IPS-NIHi11 (cell line): ENCODE measurements around the gene MIOX.
"Not testable (repeated sequence)": the region's sequence is repeated elsewhere in the genome, so short reads cannot be mapped to it uniquely, and the experiment has no call there.

ENCODE experiments used
- DNase-seq: peaks from one replicate; pipeline ENCODE4 v3.0.0; 2012; ENCODE audit warnings: mixed read lengths, low spot score

MIOX gene

DNA sequence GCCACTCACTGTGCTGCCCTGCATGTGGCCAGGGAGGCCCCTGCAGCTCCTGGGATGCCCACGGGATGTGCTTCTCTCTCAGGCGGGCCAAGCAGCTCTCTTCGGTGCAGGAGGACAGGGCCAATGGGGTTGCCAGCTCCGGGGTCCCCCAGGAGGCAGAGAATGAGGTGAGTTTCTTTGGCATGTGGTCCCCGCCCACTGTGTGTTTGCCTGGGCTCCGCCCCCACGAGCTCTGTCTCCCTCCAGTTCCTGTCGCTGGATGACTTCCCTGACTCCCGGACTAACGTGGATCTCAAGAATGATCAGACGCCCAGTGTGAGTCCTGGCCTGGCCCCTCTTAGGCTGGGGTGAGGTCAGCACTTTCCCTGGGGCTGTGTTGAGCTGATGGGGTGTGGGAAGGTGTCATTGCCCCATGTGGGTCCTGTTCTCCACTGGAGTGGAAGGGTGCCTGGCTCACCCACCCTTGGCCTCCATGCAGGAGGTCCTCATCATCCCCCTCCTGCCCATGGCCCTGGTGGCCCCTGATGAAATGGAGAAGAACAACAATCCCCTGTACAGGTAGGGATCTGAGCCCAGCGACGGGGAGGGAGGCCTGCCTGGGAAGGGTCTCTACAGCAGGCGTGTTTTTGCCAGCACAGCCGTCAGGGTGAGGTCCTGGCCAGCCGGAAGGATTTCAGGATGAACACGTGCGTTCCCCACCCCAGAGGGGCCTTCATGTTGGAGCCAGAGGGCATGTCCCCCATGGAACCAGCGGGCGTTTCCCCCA lies 31.0 kb downstream of the MIOX start:
- no peak for DNase-seq

DNA sequence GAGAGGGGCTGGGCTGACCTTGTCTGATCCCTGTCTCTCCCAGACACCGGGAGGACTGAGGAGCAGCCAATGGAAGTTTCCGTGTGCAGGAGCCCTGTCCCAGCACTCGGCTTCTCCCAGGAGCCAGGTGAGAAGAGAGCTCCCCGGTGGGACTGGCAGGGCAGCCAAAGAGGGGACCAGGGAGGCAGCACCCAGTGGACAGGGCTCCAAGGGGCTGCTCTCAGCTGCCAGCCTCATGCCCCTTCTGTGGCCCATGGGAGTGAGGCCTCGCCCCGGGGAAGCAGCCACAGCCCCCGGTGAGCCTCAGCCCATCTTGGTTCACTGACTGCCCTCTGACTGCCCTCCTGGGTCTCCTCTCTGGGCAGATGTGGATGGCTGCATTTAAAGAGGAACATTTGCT lies 31.9 kb downstream of the MIOX start:
- DNase-seq: no peak

DNA sequence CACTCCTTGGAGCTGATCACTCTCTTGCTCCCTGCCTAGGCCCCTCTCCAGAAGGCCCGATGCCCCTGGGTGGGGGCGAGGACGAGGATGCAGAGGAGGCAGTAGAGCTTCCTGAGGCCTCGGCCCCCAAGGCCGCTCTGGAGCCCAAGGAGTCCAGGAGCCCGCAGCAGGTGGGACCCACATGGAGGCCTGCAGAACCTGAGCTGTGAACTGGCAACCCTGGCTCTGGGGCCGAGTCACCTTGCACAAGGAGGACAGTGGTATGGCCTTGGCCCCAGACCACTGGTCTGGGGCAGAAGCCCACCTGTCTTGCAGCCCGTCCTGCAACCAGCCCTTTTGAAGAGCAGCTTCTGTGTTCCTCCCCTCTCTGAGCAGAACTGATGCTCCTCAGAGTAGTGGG lies 32.5 kb downstream of the MIOX start:
- no peak for DNase-seq

DNA sequence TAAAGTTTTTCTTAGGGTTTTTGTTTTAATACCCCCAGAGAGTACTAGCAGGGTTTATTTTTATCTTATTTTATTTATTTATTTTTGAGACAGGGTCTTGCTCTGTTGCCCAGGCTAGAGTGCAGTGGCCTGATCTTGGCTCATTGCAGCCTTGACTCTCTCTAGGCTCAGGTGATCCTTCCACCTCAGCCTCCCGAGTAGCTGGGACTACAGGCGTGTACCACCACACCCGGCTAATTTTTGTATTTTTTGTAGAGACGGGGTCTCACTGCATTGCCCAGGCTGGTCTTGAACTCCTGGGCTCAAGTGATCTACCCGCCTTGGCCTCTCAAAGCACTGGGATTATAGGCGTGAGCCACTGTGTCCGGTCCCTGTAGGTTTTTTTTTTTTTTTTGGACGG lies 33.5 kb downstream of the MIOX start:
- DNase-seq: not testable (repeated sequence)

DNA sequence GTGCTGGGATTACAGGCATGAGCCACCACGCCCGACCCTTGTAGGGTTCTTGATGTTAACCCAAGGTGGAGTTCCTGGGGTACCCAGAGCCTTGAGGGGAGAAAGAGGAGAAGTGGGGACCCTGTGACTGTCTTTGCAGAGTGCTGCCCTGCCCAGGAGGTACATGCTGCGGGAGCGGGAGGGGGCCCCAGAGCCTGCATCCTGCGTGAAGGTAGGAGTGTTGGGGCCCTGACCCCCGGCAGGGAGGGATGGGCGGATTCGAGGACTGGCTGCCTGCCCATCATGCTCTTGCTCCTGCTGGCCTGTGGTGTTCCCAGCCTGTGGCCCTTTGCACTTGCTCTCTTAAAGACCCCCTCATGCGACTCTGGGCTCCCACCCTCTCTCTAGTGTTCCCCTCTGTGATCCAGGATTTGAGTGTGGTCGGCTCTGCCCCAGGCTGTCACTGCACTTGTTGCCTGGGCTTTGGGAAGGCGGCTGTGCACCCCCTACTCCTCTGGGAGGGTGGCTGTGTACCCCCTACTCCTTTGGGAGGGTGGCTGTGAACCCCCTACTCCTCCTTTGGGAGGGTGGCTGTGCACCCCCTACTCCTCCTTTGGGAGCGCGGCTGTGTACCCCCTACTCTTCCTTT lies 34.3 kb downstream of the MIOX start:
- DNase-seq: no peak

DNA sequence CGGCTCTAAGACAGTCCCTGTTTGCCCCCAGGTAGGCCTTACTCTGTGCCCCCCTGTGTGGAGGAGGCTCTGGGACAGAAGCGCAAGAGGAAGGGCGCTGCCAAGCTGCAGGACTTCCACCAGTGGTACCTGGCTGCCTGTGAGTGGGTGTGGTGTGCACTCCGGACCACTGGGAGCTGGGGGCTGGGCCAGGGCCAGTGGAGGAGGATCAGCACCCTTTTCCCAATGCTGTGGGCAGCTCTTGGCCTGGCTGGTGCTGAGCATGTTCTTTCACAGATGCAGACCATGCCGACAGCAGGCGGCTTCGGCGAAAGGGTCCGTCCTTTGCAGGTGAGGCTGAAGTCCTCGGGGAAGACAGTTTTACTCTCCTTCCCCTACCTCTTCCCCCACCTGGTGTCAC lies 35.1 kb downstream of the MIOX start:
- no peak for DNase-seq

DNA sequence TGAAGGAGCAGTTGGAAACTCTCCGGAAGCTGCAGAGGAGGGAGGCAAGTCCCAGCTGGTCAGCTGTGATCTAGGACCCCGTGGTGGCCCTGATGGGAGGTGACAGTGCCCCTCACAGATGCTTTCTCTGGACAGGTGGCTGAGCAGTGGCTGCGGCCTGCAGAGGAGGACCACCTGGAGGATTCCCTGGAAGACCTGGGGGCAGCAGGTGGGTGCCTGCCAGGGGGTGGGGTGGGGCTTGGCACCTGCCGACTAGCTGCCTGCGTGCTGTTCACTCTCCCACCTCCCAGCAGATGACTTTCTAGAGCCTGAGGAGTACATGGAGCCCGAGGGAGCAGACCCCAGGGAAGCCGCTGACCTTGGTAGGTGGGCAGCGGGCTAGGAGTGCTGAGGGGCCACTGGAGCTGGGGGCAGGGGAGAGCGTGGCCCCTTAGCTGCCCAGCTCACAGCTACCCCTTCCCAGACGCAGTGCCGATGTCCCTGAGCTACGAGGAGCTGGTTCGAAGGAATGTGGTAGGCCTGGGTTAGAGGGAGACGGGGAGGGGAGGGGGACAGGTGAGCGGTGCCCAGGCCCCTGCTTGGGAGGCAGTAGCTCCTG lies 35.6 kb downstream of the MIOX start:
- DNase-seq: no peak

DNA sequence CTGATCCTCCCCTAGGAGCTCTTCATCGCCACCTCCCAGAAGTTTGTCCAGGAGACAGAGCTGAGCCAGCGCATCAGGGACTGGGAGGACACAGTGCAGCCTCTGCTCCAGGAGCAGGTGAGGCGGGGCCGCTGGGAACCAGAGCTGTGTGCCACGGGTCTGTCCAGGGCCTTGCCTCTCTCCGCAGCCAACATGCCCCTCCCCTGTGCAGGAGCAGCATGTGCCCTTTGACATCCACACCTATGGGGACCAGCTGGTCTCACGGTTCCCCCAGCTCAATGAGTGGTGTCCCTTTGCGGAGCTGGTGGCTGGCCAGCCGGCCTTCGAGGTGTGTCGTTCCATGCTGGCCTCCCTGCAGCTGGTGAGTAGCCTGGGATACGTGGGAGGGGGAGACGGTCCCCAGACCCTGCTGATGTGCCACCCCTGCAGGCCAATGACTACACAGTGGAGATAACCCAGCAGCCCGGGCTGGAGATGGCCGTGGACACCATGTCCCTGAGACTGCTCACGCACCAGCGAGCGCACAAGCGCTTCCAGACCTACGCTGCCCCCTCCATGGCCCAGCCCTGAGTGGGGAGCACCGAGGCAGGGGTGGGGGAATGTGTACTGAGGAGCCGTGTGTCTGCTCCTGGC lies 36.3 kb downstream of the MIOX start:
- DNase-seq: no peak

DNA sequence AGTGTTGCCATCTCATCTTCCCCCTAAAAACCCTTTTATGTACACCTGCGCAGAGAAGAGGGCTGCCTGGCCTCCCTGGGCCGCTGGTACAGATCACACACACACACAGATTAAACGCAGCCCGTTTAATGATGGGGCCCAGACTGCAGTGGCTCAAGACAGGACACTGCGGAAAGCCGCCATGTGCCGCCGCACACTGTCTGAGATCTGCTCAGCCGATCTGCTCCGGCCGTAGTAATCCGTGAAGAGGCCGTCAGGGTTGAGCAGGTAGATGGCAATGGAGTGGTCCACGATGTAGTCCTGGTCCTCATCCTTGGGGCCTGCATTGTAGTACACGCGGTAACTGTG lies 36.8 kb downstream of the MIOX start:
- no peak for DNase-seq

DNA sequence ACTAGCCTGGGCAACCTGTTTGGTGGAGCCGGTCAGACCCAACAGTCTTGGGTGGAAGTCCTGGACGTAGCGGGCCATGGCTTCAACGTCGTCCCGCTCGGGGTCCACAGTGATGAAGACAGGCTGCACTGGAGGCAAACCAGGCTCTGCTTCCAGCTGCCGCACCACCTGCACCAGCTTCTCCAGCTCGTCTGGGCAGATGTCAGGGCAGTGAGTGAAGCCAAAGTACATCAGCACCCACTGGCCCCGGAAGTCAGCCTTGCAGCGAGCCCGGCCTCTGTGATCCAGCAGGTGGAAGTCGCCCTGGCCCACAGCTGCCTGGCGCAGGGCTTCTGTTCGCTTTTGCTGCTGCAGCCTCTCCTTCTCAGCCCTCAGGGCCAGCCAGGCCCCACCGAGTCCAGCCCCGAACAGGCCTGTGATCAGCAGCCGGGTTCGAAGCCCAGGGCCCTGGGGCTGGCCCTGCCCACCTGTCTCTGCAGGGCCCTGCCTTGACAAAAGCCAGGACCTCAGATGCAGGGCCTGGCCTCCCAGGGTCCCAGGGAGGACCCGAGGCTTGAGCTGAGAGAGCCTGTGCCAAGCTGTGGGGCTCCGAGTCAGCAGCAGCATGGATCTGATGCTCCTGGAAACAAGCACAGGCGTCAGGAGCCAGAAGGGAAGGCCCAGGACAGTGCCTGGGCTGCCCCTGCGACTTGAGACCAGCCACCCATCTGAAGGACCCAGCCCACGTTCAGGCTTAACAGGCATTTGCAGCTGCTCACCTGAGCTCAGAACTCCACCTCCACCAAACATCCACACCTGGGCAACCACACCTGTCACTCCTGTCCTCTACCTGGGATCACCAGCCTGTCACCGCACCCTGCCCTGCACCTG lies 37.4 kb downstream of the MIOX start:
- no peak for DNase-seq

DNA sequence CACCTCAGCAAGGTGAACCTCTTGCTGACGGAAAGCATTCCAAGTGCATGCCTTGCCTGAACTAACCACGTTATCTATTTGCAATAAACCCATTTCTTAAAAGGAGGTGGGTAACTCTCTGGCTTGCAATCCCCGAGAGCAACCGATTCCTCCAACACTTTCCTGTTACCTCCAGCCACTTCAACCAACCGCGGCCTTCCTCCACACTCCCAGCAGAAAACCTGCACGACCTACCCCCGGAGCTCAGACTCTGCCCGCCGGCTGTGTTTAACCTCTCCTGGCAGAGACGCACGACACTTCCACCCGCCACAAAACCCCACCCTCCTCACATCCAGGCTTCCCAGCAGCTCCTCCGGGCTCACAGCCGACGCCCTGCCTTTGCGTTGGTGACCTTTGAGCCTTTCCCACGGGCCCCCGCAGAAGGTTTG lies 38.0 kb downstream of the MIOX start:
- DNase-seq: no peak

DNA sequence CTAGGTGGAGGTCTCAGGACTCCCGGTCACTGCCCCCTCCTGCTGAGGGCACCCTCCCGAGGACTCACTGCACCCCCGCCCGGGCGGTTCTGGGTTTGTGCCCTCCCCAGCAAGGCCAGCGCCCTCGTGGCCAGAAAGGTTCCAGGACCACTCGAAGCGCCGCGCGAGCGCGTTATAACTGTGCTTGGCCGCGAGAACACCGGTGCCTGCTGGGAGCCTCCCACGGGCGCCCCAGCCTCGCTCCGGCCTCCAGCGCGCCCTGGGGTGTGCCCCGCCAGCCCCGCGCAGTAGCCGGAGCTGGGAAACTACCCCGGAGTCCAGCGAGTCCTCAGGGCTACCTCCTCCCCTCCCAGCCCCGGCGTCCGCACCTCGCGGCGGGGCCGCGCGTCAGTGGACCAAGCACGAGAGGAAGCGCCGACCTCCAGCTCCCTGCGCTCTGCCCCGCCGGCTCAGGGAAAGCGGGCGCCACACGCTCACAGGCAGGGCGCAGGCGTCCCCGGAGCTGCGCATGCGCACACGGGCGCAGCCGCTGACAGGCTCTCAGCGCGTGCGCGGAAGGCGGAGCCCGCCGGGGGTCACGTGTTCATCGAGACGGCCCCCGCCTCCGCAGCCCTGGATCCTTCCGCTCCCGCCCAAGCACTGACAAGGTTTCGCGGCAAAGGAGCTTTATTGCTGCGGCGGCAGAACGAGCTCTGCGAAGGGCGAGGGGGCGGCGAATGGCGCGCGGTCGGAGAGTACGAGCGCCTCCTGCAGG lies 38.6 kb downstream of the MIOX start, which contains the start of gene SCO2:
Gene SCO2, minus strand, starts transcription at position 495 of the 754 bp plus-strand sequence. CDS start 1,187 bp downstream, outside the sequence.
- peak; percentile 99 for DNase-seq

DNA sequence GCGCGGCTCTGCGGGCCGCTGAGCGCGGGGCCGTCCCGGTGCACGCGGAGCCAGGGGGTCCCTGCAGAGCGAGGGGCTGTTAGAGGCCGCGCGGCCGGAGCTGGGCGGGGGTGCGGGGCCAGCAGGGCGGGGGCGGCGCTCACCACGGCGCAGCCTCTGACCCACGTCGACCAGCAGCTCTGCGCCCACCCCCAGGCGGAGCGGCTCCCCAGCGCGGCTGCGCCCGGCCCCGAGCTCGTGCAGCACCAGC lies 39.1 kb downstream of the MIOX start:
- no peak for DNase-seq

DNA sequence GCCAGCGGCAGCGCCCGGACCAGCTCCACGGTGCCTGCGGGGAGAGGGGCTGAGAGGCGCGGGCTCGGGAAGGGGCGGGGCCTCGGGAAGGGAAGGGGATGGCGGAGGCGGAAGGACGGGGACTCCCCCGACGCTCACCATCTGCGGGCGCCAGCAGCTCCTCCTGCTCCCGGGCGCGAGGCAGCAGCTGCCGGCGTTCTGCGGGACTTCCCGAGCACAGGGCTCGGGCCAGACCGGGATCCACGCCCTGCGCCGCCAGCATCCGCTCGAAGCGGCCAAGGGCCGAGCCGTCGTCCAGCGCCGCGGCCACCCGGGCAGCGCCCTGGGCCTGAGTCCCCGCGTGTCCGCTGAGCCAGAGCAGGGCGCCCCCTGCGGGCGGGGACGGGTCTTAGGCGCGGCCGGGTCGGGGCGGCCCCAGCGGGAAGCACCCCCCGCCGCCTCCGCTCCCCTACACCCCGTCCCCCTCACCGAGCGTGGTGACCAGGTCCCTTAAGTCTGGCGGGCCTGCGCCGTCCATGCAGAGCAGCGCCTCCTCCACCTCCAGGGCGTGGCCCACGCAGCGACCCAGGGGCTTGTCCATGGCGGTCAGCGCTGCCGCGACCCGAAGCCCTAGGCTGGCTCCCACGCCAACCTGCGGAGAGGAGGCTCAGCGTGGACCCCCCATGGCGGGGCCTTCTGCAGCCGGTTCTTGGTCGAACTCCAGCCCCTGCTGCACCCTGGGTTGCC lies 39.6 kb downstream of the MIOX start:
- peak; percentile 85 for DNase-seq

DNA sequence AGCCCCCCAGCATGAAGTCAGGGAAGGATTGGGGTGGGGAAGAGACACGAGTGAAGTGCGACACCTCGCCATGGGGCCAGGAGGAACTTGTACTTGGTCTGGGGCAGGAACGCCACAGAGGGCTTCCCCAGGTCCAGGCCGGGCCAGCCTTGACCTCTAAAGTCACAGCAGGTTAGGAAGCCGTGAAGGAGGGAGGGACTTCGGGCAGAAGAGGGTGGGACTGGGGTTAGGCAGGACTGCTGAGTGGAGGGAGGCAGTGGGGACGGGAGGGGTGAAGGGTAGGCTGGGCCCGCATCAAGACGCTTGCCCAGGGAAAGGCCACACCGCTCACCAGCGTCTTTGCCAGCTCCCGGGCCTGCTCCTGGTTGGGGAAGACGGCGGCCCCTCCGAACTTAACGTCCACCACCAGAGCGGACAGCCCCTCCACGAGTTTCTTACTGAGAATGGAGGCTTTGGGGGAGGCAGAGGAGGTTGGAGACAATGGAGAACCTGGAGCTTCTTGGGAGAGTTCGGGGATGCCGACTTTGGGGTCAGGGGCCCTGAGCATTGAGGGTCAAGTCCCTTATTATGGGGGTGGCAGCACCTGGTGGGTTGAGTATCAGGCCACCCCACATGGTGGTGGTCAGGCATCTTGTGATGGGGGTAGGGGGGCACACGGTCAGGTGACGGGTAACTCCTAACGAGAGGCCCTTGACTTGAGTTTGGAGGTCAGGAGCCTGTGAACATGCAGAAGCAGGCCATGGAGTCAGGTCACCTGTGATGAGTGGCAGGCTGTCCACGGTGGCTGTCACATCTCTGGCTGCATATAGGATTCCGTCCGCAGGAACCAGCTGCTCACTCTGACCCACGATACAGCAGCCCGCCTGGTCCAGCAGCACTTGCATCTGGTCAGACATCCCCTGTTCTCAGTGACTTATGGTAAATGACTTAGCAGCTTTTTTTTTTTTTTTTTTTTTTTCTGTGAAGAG lies 40.5 kb downstream of the MIOX start:
- DNase-seq: peak; percentile 71

DNA sequence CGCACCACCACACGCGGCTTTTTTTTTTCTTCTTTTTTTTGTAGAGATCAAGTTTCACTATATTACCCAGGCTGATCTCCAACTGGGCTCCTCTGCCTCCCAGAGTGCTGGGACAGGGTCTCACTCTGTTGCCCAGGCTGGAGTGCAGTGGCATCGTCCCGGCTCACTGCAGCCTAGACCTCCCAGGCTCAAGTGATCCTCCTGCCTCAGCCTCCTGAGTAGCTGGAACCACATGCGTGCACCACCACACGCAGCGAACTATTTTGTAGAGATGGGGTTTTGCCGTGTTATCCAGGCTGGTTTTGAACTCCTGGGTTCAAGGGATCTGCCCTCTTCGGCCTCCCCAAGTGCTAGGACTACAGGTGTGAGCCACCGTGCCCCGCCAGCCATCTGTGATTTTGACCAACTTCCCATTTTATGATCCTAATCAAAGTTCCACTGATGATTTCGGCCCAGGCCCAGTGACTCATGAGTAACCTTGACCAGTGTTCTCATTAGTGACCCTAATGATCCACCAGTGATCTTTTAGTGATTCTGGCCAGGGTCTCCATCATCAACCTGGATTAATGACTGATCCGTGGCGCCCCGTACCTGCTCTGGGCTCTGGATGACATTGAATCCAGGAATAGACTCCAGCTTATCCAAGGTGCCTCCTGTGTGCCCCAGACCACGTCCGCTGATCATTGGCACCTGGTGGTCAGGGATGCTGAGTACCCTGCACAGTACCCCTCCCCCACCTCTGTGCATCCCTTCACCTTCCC lies 41.4 kb downstream of the MIOX start:
- no peak for DNase-seq

DNA sequence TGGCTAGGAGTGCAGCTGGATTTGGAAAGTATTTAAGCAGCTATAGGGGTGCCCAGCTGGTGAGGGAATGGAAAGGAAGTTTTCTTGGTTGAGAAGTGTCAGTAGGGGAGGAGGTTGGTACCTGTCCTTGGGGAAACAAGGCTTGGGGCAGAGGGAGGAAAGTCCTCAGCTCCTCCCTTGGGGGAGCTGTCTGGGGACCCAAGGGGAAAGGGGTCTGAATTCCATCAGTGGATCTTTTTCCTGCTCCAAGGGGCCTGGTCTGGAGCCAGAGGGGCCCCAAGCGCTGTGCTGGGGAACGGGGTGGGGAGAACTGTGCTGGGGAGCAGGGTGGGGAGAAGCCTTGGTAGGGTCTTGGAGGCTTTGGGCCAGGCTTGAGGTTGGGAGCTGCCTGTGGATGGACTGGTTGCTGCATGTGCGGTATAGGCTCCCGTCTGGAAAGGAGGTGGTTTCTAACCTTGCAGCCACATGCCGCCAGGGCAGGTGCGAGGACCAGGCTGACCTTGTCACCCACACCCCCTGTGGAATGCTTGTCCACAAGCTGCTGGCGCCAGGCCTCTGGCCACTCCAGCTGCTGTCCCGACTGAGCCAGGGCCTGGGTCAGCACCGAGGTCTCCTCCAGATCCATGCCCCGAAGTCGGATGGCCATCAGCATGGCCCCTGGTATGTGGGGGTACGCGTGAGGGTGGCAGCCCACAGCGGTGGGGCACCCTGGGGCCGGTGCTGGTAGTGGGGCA lies 42.2 kb downstream of the MIOX start:
- no peak for DNase-seq

DNA sequence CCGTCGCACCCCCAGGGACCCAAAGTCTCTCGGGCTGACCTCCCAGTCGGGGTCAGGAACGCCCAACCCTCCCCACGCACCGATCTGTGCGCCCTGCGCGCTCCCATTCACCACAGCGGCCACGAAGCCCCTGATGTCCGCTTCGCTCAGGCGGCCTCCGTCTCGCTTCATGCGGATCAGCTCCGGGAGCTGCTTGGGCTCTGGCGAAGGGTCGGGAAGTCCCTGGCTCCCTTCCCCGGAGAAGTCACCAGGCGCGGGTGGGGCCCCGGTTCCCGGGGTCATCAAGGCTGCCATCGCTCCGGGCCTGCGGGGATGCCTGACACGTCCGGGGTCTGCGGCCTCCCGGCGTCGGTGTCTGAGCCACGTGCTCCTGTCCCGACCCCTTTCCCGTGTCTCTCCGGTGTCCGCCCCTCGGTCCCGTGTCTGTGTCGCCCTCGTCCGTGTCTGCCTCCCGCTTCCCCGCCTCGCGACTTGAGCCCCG lies 42.8 kb downstream of the MIOX start:
- no peak for DNase-seq
